ENCODE measurements around the gene MOB1A.
"Not testable (repeated sequence)": the region's sequence is repeated elsewhere in the genome, so short reads cannot be mapped to it uniquely, and the experiment has no call there.

Gene MOB1A

GRCh38 chr2:74194799-74195198 is 16.1 kb upstream of the MOB1A start:
- no peaks in the 10 kb centered on the region for H3K36me3 ChIP-seq
- no peaks in the 10 kb centered on the region for H3K4me1 ChIP-seq
- DNase-seq = no peak
- no peaks in the 10 kb centered on the region for H3K27me3 ChIP-seq
- no peak overlapping the region for H3K4me3 ChIP-seq (ENCODE audit: low read depth, low read length)
- H3K9me3 ChIP-seq = no peaks in the 10 kb centered on the region
- TF ChIP-seq CTCF (IDR thresholded peaks at IDR 0.05; ENCODE audit: low read depth, low read length) = no peak

- TF ChIP-seq CTCF (IDR thresholded peaks at IDR 0.05; ENCODE audit: low read depth, low read length) = no peak
- no peaks in the 10 kb centered on the region for H3K9me3 ChIP-seq
Measured at GRCh38 chr2:74191596-74192380, 13.1 kb upstream of the MOB1A start.

GRCh38 chr2:74188696-74189095 is 10.0 kb upstream of the MOB1A start:
- H3K4me1 ChIP-seq = no peaks in the 10 kb centered on the region
- H3K36me3 ChIP-seq = no peaks in the 10 kb centered on the region
- TF ChIP-seq CTCF (IDR thresholded peaks at IDR 0.05; ENCODE audit: low read depth, low read length) = no peak
- no peak overlapping the region for H3K4me3 ChIP-seq (ENCODE audit: low read depth, low read length)
- H3K9me3 ChIP-seq = no peaks in the 10 kb centered on the region
- H3K27me3 ChIP-seq = no peaks in the 10 kb centered on the region
- no peak for DNase-seq

More at GRCh38 chr2:74191596-74192380, 13.1 kb upstream of the MOB1A start:
- Histone ChIP-seq H3K4me3 (ENCODE audit: low read depth, low read length) (no peak overlapping the region), H3K4me1 (no peaks in the 10 kb centered on the region), H3K27me3 (no peaks in the 10 kb centered on the region), H3K36me3 (no peaks in the 10 kb centered on the region)
- no peak for DNase-seq

GRCh38 chr2:74188018-74188601 is 9.4 kb upstream of the MOB1A start:
- no peak for TF ChIP-seq CTCF (IDR thresholded peaks at IDR 0.05; ENCODE audit: low read depth, low read length)
- no peak for DNase-seq

GRCh38 chr2:74186706-74187105 is 8.0 kb upstream of the MOB1A start:
- not testable (repeated sequence) for DNase-seq; H3K9me3 ChIP-seq; H3K36me3 ChIP-seq; H3K27me3 ChIP-seq; H3K4me3 ChIP-seq (ENCODE audit: low read depth, low read length); H3K4me1 ChIP-seq

More at GRCh38 chr2:74188018-74188601, 9.4 kb upstream of the MOB1A start:
- Histone ChIP-seq H3K9me3 (no peaks in the 10 kb centered on the region), H3K27me3 (no peaks in the 10 kb centered on the region), H3K36me3 (no peaks in the 10 kb centered on the region), H3K4me1 (no peaks in the 10 kb centered on the region), H3K4me3 (ENCODE audit: low read depth, low read length) (no peak overlapping the region)

- Histone ChIP-seq H3K9me3 (no peaks in the 10 kb centered on the region), H3K27me3 (no peaks in the 10 kb centered on the region), H3K4me1 (no peaks in the 10 kb centered on the region), H3K36me3 (no peaks in the 10 kb centered on the region), H3K4me3 (ENCODE audit: low read depth, low read length) (no peak overlapping the region)
- TF ChIP-seq CTCF (IDR thresholded peaks at IDR 0.05; ENCODE audit: low read depth, low read length) = no peak
- DNase-seq = no peak
Measured at GRCh38 chr2:74186038-74186437, 7.4 kb upstream of the MOB1A start.

Measured in BE2C (cell line).